D721Med (cell line): ENCODE measurements around the gene TMSB4X.

Experiments used
- DNase-seq: peaks from one replicate; pipeline ENCODE4 v3.0.0; 2011; ENCODE audit warnings: low spot score; ENCODE audit not compliant: insufficient read length
- FAIRE-seq: peaks from 2 replicates; lab custom pipeline; 2011; peaks lifted over from hg19 to GRCh38; lab: Jason Lieb, UNC
- TF ChIP-seq, protein P1 (sequence below): IDR thresholded peaks from 2 replicates; pipeline ENCODE4 v1.5.1; 2012; ENCODE audit warnings: mild to moderate bottlenecking, control low read depth; ENCODE audit not compliant: insufficient read depth; ENCODE audit errors: missing control alignments

TMSB4X gene

GRCh38 chrX:12965131-12965940, 9.6 kb upstream of the TMSB4X start:
- TF ChIP-seq, protein P1, sequence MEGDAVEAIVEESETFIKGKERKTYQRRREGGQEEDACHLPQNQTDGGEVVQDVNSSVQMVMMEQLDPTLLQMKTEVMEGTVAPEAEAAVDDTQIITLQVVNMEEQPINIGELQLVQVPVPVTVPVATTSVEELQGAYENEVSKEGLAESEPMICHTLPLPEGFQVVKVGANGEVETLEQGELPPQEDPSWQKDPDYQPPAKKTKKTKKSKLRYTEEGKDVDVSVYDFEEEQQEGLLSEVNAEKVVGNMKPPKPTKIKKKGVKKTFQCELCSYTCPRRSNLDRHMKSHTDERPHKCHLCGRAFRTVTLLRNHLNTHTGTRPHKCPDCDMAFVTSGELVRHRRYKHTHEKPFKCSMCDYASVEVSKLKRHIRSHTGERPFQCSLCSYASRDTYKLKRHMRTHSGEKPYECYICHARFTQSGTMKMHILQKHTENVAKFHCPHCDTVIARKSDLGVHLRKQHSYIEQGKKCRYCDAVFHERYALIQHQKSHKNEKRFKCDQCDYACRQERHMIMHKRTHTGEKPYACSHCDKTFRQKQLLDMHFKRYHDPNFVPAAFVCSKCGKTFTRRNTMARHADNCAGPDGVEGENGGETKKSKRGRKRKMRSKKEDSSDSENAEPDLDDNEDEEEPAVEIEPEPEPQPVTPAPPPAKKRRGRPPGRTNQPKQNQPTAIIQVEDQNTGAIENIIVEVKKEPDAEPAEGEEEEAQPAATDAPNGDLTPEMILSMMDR, result no peak
- FAIRE-seq, result no peak

DNA sequence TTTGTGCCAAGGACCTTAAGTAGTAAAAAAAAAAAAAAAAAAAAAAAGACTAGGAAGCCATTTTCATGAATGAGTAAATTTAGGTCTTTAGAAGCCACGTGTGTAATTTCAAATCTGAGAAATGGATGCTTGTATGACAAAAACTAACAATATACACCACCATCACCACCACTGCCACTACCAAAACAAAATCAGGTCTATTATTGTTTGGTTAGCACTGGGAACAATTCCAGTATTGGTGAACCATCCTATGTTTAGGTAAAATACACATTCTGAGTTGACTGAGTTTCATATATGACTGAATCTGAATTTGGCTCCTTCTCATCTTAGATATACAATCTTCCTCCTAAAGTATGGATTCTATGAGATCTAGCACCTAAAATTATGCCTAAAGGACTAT, 8.8 kb upstream of the TMSB4X start:
- FAIRE-seq, result no peak
- DNase-seq, result no peak
- TF ChIP-seq, protein P1, result no peak

More at GRCh38 chrX:12965131-12965940, 9.6 kb upstream of the TMSB4X start:
- no peak for DNase-seq

DNA sequence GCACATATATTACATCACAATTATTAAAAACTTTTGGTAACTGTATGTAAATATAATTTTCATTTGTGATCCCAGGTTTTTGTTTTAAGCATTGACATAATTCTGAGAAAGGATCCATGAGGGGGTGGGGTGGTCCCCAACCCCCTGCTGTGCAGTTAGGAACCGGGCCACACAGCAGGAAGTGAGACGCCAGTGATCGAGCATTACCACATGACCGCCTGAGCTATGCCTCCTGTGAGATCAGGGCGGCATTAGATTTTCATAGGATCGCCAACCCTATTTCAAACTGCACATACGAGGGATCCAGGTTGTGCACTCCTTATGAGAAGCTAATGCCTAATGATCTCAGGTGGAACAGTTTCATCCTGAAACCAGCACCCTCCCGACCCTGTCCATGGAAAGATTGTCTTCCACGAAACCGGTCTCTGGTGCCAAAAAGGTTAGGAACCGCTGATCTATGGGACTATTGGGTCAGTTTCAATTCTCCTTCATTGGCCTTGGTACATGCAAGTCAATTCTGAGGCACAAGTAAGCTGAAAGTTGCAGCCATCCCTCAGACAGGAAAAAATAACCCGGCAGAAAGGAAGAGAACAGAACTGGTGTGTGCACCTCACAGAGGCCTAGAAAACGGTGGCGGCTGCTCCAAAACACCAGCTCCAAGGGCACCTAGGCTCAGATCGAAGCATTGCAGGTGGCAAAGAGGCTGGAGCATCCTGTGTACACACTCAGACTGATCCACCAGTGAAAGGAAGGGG, 7.0 kb upstream of the TMSB4X start:
- FAIRE-seq (no peak), DNase-seq (no peak)
- TF ChIP-seq, protein P1, result no peak

GRCh38 chrX:12970691-12971202, 4.2 kb upstream of the TMSB4X start:
- no peak for FAIRE-seq
- DNase-seq, result no peak
- TF ChIP-seq, protein P1, result peak; percentile 18

DNA sequence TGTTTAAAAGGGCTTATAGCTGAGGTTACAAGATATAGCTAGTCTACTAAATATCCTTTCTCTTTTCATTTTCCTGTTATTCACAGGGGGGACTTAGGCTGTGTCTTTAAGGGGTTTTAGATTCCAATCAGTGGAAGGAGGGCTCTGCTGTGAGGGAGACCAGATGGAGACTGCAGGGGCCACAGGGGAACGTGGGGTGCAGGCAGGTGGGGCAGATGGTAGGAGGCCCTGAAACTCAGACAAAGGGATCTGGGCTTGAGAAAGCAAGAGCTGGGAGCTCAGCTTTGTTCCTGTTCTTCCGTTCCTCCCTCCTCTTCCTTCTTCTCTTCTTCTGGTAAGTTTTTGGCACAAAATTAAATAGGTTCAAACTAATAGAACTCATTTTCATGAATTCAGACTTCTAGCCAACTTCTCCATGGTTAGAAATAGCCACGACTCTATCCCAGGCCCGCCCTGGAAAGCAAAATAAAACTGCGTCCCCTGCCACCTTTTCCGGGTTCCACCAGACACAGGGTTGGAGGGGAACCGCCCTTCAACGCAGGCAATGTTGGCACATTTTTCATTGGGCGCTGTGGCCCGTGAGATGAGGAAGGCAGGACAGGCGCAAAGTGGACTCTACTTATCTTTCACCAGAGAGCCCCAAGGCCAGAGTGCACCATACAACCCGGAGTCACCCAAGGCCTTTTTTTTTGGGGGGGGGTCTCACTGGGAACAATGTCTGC, 3.5 kb upstream of the TMSB4X start:
- no peak for DNase-seq
- FAIRE-seq, result no peak
- TF ChIP-seq, protein P1, result no peak

DNA sequence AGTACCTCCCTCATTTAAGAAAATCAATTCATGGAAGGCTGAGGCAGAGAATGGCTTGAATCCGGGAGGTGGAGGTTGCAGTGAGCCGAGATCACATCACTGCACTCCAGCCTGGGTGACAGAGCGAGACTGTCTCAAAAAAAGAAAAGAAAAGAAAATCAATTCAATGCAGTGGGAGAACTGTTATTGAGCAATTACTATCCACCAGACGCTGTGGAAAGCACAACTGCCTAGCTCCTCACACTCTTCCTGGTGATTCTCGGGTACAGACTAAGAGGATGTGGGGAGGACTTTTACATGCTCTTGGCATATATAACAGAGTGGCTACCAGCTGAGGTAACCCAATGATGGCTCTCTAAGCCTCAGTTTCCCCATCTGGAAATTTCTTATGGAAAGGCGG, 2.7 kb upstream of the TMSB4X start:
- FAIRE-seq, result no peak
- no peak for DNase-seq
- TF ChIP-seq, protein P1, result no peak
